Gastroesophageal sphincter (tissue), 4 donors: ENCODE measurements around the gene MNT. TPM values are rescaled to one million over a fixed set of nuclear protein-coding genes. Genes with fewer than 3 reads are reported as not detected.
A peak's percentile ranks its signal among the peaks of the same experiment; 100 is the strongest.

Experiments
- ATAC-seq: fragments of 150-250 bp; one replicate; pipeline ENCODE4 v1.9.1; 2016; ENCODE audit warnings: mild to moderate bottlenecking, moderate library complexity
- H3K27ac ChIP-seq, 4 donors: fragments of 200-600 bp; sonication (generic) in 3 of 4; 1 replicate in 3 of 4; 2 replicates in 1 of 4; pipeline ENCODE4 v1.5.1; 2016 to 2019
- H3K27me3 ChIP-seq: fragments of 200-600 bp; sonication (generic); one replicate; pipeline ENCODE4 v1.5.1; 2019
- H3K36me3 ChIP-seq, 2 donors: fragments of 200-600 bp; sonication (generic); one replicate each; pipeline ENCODE4 v1.5.1; 2019; ENCODE audit warnings: control low read depth in 1 of 2
- H3K4me1 ChIP-seq, 3 donors: fragments of 200-600 bp; sonication (generic); 1 replicate in 2 of 3; 2 replicates in 1 of 3; pipeline ENCODE4 v1.5.1; 2016 to 2019; ENCODE audit warnings: control low read depth in 2 of 3
- H3K4me3 ChIP-seq, 2 donors: fragments of 200-600 bp; sonication (generic); one replicate each; pipeline ENCODE4 v1.5.1; 2019; ENCODE audit warnings: mild to moderate bottlenecking in 1 of 2, moderate library complexity in 1 of 2
- H3K9me3 ChIP-seq, 3 donors: fragments of 200-600 bp; sonication (generic); one replicate each; pipeline ENCODE4 v1.5.1; 2017 to 2019; ENCODE audit warnings: control low read depth in 2 of 3
- CTCF ChIP-seq, 4 experiments: fragments of 200-600 bp in 2 of 4; fragments of 450-650 bp in 2 of 4; sonication (generic) in 1 of 4; IDR thresholded peaks; one replicate each; pipeline ENCODE4 v1.5.1; 2017 to 2019; ENCODE audit warnings: antibody characterized with exemption in 4 of 4, mild to moderate bottlenecking in 2 of 4, moderate library complexity in 2 of 4
- EP300 ChIP-seq: sonication (generic); formaldehyde crosslinking; IDR thresholded peaks from one replicate; pipeline ENCODE4 v1.6.1; 2017; ENCODE audit warnings: antibody characterized with exemption, mild to moderate bottlenecking
- POLR2A ChIP-seq, 2 donors: fragments of 450-650 bp; IDR thresholded peaks; one replicate each; pipeline ENCODE4 v1.6.1; 2017; ENCODE audit warnings: antibody characterized with exemption in 2 of 2, mild to moderate bottlenecking in 2 of 2, moderate library complexity in 1 of 2
- POLR2AphosphoS5 ChIP-seq: sonication (generic); formaldehyde crosslinking; IDR thresholded peaks from one replicate; pipeline ENCODE4 v1.6.1; 2017; ENCODE audit warnings: antibody characterized with exemption
- WGBS, 2 donors: methylation state at CpG; one replicate each; pipeline ENCODE4 v1.1.5; 2018; ENCODE audit warnings: low coverage in 1 of 2; 5-methylcytosine and 5-hydroxymethylcytosine counted together
- total RNA-seq, 4 donors: library from RNA; depleted of rRNA; stranded (reverse); fragments of >200 nt; gene quantifications; one replicate each; pipeline ENCODE4 v1.1.0, GENCODE V29; 2016

MNT gene
- total RNA-seq, 4 donors from 2014 or later, result 11.8 to 12.7 (median 12.3) TPM

GRCh38 chr17:2390199-2390836 lies 10.5 kb downstream of the MNT start:
- Histone ChIP-seq H3K36me3 (peaks cover 0 to 39% of the 10 kb centered on the region in 2 donors), H3K27ac (peak overlapping the region in 3 of 4 donors; percentile 99 to 100 (median 100)), H3K4me1 (peaks cover 0 to 78% (median 42%) of the 10 kb centered on the region in 3 donors), H3K27me3 (no peaks in the 10 kb centered on the region), H3K4me3 (no peak overlapping the region), H3K9me3 (no peaks in the 10 kb centered on the region)
- ATAC-seq, result no peak
- no peak for TF ChIP-seq POLR2A (IDR thresholded peaks at IDR 0.05)
- peak; percentile 82 for TF ChIP-seq POLR2AphosphoS5
- TF ChIP-seq EP300, result no peak
- 20 to 44% methylated on average over 4 to 6 of the region's 12 CpGs for WGBS, 2 donors

DNA sequence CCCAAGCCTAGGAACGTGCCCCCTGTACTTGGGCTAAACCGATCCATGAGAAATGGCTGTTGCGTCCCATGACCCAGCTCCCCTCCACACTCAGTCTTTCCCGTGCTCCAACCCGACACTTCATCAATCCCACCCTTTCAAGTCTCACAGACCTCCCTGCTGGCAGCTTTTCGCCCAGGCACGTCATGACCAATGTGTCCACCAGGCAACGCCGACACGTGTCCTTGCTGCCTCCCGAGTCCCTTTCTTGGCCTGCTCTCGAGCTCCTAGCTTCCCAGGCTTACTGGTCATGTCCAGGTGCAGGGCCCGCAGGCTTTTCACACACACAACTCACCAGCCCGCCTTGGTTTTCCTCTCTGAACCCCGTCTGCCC lies 12.2 kb downstream of the MNT start:
- no peaks in the 10 kb centered on the region for H3K27me3 ChIP-seq

GRCh38 chr17:2388020-2388682 lies 12.7 kb downstream of the MNT start:
- Histone ChIP-seq H3K27ac (peak overlapping the region in 3 of 4 donors; percentile 9 to 100 (median 100)), H3K36me3 (peaks cover 0 to 46% of the 10 kb centered on the region in 2 donors), H3K4me3 (no peak overlapping the region), H3K4me1 (peaks cover 0 to 76% (median 29%) of the 10 kb centered on the region in 3 donors), H3K27me3 (no peaks in the 10 kb centered on the region), H3K9me3 (no peaks in the 10 kb centered on the region)
- 63 to 72% methylated on average over 7 to 13 of the region's 21 CpGs for WGBS, 2 donors
- no peak for ATAC-seq
- TF ChIP-seq POLR2A (IDR thresholded peaks at IDR 0.05) (no peak), CTCF (IDR thresholded peaks at IDR 0.05) (no peak), POLR2AphosphoS5 (no peak), EP300 (no peak)

More for the DNA sequence above, 12.2 kb downstream of the MNT start:
- H3K27ac ChIP-seq, result peak overlapping the region in 3 of 4 donors; percentile 9 to 100 (median 100)
- no peaks in the 10 kb centered on the region for H3K9me3 ChIP-seq
- peaks cover 0 to 46% of the 10 kb centered on the region in 2 donors for H3K36me3 ChIP-seq
- WGBS, 2 donors, result 86 to 90% methylated on average over 11 to 15 of the region's 15 CpGs
- no peak overlapping the region for H3K4me3 ChIP-seq
- H3K4me1 ChIP-seq, result peaks cover 0 to 71% (median 29%) of the 10 kb centered on the region in 3 donors
- no peak for ATAC-seq
- no peak for TF ChIP-seq POLR2AphosphoS5
- TF ChIP-seq CTCF (IDR thresholded peaks at IDR 0.05), result no peak
- no peak for TF ChIP-seq POLR2A (IDR thresholded peaks at IDR 0.05)
- no peak for TF ChIP-seq EP300

GRCh38 chr17:2387086-2388019 lies 13.5 kb downstream of the MNT start:
- no peak for TF ChIP-seq EP300
- no peak for TF ChIP-seq POLR2AphosphoS5
- no peak for TF ChIP-seq POLR2A (IDR thresholded peaks at IDR 0.05)
- no peak for TF ChIP-seq CTCF (IDR thresholded peaks at IDR 0.05)
- H3K9me3 ChIP-seq, result no peaks in the 10 kb centered on the region
- no peaks in the 10 kb centered on the region for H3K27me3 ChIP-seq
- no peak overlapping the region for H3K4me3 ChIP-seq
- WGBS, 2 donors, result 82 to 88% methylated on average over 10 to 15 of the region's 41 CpGs
- peaks cover 0 to 46% of the 10 kb centered on the region in 2 donors for H3K36me3 ChIP-seq
- H3K4me1 ChIP-seq, result peaks cover 0 to 83% (median 31%) of the 10 kb centered on the region in 3 donors
- peak overlapping the region in 1 of 4 donors; percentile 100 for H3K27ac ChIP-seq
- ATAC-seq, result no peak
